ENCODE measurements around the gene ACADVL.
"Not testable (repeated sequence)": the region's sequence is repeated elsewhere in the genome, so short reads cannot be mapped to it uniquely, and the experiment has no call there.

Gene ACADVL

DNA sequence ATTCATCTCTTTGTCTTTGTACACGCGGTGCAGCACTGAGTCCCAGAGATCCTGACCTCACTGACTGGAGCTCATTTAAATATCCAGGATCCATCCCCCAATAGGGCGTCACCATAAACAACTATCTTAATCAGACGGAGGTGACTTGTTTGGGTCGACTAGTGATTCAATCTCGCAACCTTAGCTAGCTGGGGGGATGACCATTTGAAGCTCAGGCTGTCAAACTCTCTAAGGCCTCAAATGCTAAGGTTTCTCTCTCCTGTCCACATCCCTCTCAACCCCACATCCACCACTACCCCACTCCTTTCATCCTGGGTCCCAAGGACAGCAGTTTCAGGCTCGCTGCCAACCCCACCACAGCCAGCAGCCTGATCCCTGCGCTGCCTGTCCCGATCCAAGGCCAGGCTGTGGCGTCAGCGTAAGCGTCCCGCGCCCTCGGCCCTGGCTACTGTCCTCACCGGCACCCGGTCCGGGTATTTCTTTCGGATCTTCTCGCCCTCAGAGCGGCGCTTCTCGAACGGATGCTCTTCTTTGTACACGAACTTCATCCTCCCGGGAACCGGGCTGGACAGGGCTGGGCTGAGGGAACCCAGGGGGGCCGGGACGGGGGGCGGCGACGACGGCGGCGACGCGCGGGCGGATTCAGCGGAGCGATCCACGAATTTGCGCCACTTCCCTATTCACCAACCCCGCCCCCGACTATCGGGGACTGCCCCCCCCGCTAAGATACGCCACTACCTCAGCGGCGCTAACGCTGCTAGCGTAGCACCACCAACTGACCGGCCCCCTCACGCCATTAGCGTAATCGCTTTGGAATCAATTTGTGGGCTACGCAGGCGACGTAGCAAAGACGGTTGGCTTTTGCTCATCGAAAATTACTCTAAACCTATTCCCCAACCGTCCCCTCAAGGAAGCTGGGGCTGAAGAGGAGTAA, 22.3 kb downstream of the ACADVL start, which contains the start of gene GABARAP:
TSS of gene GABARAP (minus strand) at position 667 of the 934 bp plus-strand sequence. CDS start at position 548, 119 bp downstream.
- peak within 1 kb of the TSS; percentile 96 for H3K4me3 ChIP-seq (ENCODE audit: low read length)
- TF ChIP-seq, protein P1, sequence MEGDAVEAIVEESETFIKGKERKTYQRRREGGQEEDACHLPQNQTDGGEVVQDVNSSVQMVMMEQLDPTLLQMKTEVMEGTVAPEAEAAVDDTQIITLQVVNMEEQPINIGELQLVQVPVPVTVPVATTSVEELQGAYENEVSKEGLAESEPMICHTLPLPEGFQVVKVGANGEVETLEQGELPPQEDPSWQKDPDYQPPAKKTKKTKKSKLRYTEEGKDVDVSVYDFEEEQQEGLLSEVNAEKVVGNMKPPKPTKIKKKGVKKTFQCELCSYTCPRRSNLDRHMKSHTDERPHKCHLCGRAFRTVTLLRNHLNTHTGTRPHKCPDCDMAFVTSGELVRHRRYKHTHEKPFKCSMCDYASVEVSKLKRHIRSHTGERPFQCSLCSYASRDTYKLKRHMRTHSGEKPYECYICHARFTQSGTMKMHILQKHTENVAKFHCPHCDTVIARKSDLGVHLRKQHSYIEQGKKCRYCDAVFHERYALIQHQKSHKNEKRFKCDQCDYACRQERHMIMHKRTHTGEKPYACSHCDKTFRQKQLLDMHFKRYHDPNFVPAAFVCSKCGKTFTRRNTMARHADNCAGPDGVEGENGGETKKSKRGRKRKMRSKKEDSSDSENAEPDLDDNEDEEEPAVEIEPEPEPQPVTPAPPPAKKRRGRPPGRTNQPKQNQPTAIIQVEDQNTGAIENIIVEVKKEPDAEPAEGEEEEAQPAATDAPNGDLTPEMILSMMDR (IDR thresholded peaks at IDR 0.05; ENCODE audit: insufficient read depth, low read depth, low read length, missing control alignments) = no peak
- DNase-seq (ENCODE audit: low read depth) = peak; percentile 89

DNA sequence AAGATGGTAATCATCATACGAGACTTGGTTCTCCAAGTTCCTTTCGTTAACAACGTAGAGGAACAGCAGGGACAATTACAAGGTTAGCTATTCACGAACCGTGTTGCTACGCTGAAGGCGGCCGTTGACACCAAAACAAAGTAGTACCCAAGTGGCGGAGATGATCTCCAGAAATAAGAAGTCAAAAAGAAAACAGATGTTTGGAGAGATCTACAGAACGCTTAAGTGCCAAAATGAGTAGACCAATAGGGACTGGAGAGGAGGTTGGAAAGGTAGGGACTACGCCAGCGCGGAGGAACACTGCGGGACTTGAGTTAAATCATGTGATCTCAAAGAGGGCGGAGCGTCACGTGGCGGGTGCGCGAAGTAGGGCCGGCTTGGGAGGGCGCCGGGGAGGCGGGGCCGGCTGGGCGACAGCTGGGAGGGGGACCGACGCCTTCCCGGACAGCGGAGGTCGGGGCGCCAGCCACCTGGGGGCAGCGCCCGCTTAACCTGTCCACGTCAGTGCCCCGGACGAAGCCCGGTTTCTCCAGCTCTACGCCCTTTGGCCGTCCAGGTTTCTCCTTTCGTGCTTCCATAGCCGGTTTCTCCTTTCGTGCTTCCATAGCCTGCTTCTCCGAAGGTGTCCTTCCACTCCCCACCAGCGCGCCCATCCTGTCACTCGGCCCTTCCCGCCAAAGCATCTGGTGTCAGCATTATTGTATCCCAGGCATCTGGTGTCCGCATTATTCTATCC, 23.1 kb downstream of the ACADVL start:
- DNase-seq (ENCODE audit: low read depth) = peak; percentile 95
- peak overlapping the region; percentile 96 for H3K4me3 ChIP-seq (ENCODE audit: low read length)
- TF ChIP-seq, protein P1 (IDR thresholded peaks at IDR 0.05; ENCODE audit: insufficient read depth, low read depth, low read length, missing control alignments) = no peak

DNA sequence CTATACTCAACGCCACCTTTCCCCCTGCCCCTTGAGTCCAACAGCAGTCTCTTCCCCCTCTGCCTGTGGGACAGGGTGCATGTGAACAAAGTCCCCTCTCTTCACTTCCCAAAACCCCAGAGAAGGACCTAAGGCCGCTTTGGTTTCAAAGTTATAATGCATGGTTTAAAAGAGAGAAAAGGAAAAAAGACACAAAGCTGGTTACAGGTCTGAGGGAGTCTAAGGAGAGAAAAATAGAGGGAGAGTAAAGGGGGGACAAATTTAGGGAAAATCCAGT, 23.7 kb downstream of the ACADVL start:
- TF ChIP-seq, protein P1 (IDR thresholded peaks at IDR 0.05; ENCODE audit: insufficient read depth, low read depth, low read length, missing control alignments) = no peak
- no peak for DNase-seq (ENCODE audit: low read depth)
- H3K4me3 ChIP-seq (ENCODE audit: low read length) = peak overlapping the region; percentile 96

DNA sequence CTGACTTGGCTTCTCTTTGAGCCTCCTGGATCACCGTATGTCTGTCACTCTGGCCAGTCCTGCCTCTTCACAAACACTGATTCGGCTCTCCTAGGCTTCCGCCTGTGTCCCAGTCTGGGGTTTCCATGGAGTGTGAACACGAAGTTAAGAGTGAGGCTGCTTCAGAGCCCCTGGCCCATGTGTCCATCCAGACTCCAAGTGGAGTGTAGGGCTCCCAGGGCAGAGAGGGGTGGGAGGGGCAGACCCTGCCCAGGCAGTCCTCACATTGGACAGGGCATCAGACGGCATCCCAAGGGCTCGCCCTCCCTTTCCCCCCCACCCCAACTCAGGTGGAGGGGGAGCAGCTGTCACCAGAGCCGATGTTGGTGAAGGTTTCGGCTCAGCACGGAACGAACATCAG, 24.1 kb downstream of the ACADVL start:
- not testable (repeated sequence) for DNase-seq (ENCODE audit: low read depth); H3K4me3 ChIP-seq (ENCODE audit: low read length)

DNA sequence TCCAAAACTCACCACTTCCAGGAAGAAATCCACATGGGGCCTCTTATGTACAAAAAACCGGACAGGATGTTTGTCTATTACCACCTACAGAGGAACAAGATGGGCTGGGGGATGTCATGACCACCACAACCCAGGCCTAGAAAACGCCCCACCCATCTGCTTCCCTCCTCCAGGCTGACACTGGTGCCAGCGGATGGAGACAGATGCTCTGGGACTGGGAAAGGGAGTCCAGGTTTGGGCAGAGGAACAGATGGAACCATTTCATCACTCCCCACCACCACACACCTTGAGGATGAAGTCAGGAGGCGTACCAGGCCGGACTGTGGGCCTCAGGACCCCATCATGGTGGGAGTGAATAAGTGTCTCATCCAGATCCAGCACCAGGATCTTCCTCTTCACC, 27.0 kb downstream of the ACADVL start:
- no peak for DNase-seq (ENCODE audit: low read depth)
- TF ChIP-seq, protein P1 (IDR thresholded peaks at IDR 0.05; ENCODE audit: insufficient read depth, low read depth, low read length, missing control alignments) = no peak
- H3K4me3 ChIP-seq (ENCODE audit: low read length) = no peak overlapping the region

DNA sequence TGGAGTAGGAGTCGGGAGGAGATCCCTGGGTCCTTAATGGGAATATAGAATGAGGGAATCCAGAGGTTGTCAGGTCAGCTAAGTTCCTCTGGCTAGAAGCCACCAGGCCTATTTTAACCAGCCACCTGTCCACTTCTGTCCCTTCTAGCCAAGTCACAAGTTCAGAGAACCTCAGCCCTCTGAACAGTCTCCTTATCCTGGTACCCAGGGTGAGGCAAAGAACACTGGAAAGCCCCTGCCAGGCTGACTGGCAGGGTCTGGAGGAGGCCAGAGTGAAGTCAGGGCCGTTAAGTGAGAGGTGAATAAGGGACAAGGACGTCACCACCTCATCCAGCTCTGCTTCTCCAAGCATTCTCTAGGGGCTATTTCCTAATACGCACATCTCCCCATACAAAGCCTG, 29.1 kb downstream of the ACADVL start:
- H3K4me3 ChIP-seq (ENCODE audit: low read length) = no peak overlapping the region
- TF ChIP-seq, protein P1 (IDR thresholded peaks at IDR 0.05; ENCODE audit: insufficient read depth, low read depth, low read length, missing control alignments) = no peak
- DNase-seq (ENCODE audit: low read depth) = no peak

DNA sequence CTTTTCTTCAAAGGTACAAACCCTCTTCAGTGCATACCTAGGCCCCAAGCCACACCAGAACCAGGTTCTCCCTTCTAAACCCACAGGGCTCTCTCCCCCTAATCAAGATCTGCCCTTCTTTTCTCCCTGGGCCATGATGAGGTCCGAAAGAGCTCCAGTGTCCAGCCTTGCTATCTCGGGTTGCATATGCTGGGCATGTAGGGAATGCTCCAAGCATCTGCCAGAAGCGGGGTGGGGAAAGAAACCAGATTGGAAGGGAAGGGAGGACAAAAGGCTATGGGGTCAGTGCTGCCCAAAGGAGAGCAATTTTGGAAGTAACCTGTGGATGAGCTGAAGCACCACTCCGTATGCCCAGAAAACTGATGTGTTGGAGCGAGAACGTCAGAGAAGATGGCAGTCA, 29.5 kb downstream of the ACADVL start:
- H3K4me3 ChIP-seq (ENCODE audit: low read length) = no peak overlapping the region
- TF ChIP-seq, protein P1 (IDR thresholded peaks at IDR 0.05; ENCODE audit: insufficient read depth, low read depth, low read length, missing control alignments) = no peak
- DNase-seq (ENCODE audit: low read depth) = no peak

Data from epithelial cell of esophagus (primary cell).